Cardiac muscle cell (in vitro differentiated cells and primary cell): Measurements from ENCODE around the gene ENDOV. TPM values are rescaled to one million over a fixed set of nuclear protein-coding genes. Genes with fewer than 3 reads are reported as not detected.
"Not testable (repeated sequence)": the region's sequence is repeated elsewhere in the genome, so short reads cannot be mapped to it uniquely, and the experiment has no call there.

Experiments used
- DNase-seq, 2 donors: peaks; one replicate each; pipeline versions ENCODE4 v3.0.0 to v3.0.0-alpha.2; 2010 to 2017; ENCODE audit warnings: low read depth in 1 of 2, low spot score in 1 of 2
- H3K27ac ChIP-seq: fragments of 200-600 bp; sonication (generic); 2 replicates; pipeline ENCODE4 v1.5.1; 2016
- H3K27me3 ChIP-seq: fragments of 200-600 bp; sonication (generic); 2 replicates; pipeline ENCODE4 v1.6.0; 2016; ENCODE audit warnings: control low read depth
- H3K36me3 ChIP-seq: fragments of 200-600 bp; sonication (generic); 2 replicates; pipeline ENCODE4 v1.5.1; 2016; ENCODE audit warnings: control low read depth
- H3K4me1 ChIP-seq: fragments of 200-600 bp; sonication (generic); 2 replicates; pipeline ENCODE4 v1.8.1; 2017; ENCODE audit warnings: low read depth, mild to moderate bottlenecking, mixed run types
- H3K4me3 ChIP-seq: fragments of 200-600 bp; sonication (generic); 2 replicates; pipeline ENCODE4 v1.5.1; 2016; ENCODE audit warnings: mild to moderate bottlenecking
- H3K9me3 ChIP-seq: fragments of 200-600 bp; sonication (generic); 2 replicates; pipeline ENCODE4 v1.5.1; 2017; ENCODE audit warnings: low read depth, mild to moderate bottlenecking, control low read depth
- CTCF ChIP-seq: IDR thresholded peaks from 2 replicates; pipeline ENCODE4 v1.5.1; 2012; ENCODE audit warnings: low read depth, mild to moderate bottlenecking, low read length
- polyA plus RNA-seq: library from polyadenylated mRNA; unstranded; fragments of >200 nt; fragmentation: Nextera tagmentation; extraction: Ambion mirVana; gene quantifications from 2 replicates; pipeline ENCODE4 v1.2.1, GENCODE V29; 2016
- total RNA-seq: library from RNA; depleted of rRNA; stranded (reverse); fragments of >200 nt; gene quantifications from 2 replicates; pipeline ENCODE4 v1.2.3, GENCODE V29; 2016

The ENDOV gene
- total and polyA plus RNA-seq, 2 experiments from 2014 or later = 35.4 to 38.0 TPM

GRCh38 chr17:80402959-80403358, 12.0 kb upstream of the ENDOV start:
- TF ChIP-seq CTCF = no peak
- H3K27ac ChIP-seq = no peak overlapping the region
- no peaks in the 10 kb centered on the region for H3K36me3 ChIP-seq
- DNase-seq = no peak
- H3K27me3 ChIP-seq = peaks cover 11% of the 10 kb centered on the region
- no peaks in the 10 kb centered on the region for H3K4me1 ChIP-seq
- H3K9me3 ChIP-seq = no peaks in the 10 kb centered on the region
- H3K4me3 ChIP-seq = no peak overlapping the region

GRCh38 chr17:80406146-80406545, 8.8 kb upstream of the ENDOV start:
- Histone ChIP-seq H3K27me3 (peaks cover 12% of the 10 kb centered on the region), H3K4me3 (no peak overlapping the region), H3K36me3 (no peaks in the 10 kb centered on the region), H3K9me3 (no peaks in the 10 kb centered on the region), H3K27ac (no peak overlapping the region), H3K4me1 (no peaks in the 10 kb centered on the region)
- DNase-seq = no peak
- TF ChIP-seq CTCF = no peak

- H3K36me3 ChIP-seq, H3K4me1 ChIP-seq, DNase-seq, H3K4me3 ChIP-seq, H3K27ac ChIP-seq, H3K9me3 ChIP-seq: not testable (repeated sequence)
- peaks cover 28% of the 10 kb centered on the region for H3K27me3 ChIP-seq
Measured at GRCh38 chr17:80407917-80408316, 7.0 kb upstream of the ENDOV start.

GRCh38 chr17:80408872-80409271, 6.1 kb upstream of the ENDOV start:
- TF ChIP-seq CTCF = no peak
- Histone ChIP-seq H3K4me3 (no peak overlapping the region), H3K36me3 (no peaks in the 10 kb centered on the region), H3K27ac (no peak overlapping the region), H3K4me1 (no peaks in the 10 kb centered on the region), H3K9me3 (no peaks in the 10 kb centered on the region), H3K27me3 (peaks cover 38% of the 10 kb centered on the region)
- peak in 1 of 2 donors; percentile 13 for DNase-seq

- DNase-seq = no peak
- H3K27me3 ChIP-seq = peaks cover 42% of the 10 kb centered on the region
- H3K27ac ChIP-seq = no peak overlapping the region
- H3K9me3 ChIP-seq = no peaks in the 10 kb centered on the region
- H3K4me1 ChIP-seq = no peaks in the 10 kb centered on the region
- no peak for TF ChIP-seq CTCF
- no peak overlapping the region for H3K4me3 ChIP-seq
- no peaks in the 10 kb centered on the region for H3K36me3 ChIP-seq
Measured at GRCh38 chr17:80409626-80410025, 5.3 kb upstream of the ENDOV start.

- not testable (repeated sequence) for H3K4me1 ChIP-seq, H3K36me3 ChIP-seq, H3K27ac ChIP-seq, H3K9me3 ChIP-seq, H3K4me3 ChIP-seq, DNase-seq
- peaks cover 40% of the 10 kb centered on the region for H3K27me3 ChIP-seq
Measured at GRCh38 chr17:80410441-80411087, 4.4 kb upstream of the ENDOV start.
